Activated CD8-positive, alpha-beta memory T cell treated with anti-CD3 and anti-CD28 coated beads for 48 hours (primary cell): ENCODE data around the gene CLDN20.
"Not testable (repeated sequence)": the region's sequence is repeated elsewhere in the genome, so short reads cannot be mapped to it uniquely, and the experiment has no call there.

Experiments used
- DNase-seq, 3 experiments: peaks; one replicate each; pipeline ENCODE4 v3.0.0-alpha.2; 2020; ENCODE audit warnings: low read depth in 2 of 3, low spot score in 2 of 3

The CLDN20 gene

DNA sequence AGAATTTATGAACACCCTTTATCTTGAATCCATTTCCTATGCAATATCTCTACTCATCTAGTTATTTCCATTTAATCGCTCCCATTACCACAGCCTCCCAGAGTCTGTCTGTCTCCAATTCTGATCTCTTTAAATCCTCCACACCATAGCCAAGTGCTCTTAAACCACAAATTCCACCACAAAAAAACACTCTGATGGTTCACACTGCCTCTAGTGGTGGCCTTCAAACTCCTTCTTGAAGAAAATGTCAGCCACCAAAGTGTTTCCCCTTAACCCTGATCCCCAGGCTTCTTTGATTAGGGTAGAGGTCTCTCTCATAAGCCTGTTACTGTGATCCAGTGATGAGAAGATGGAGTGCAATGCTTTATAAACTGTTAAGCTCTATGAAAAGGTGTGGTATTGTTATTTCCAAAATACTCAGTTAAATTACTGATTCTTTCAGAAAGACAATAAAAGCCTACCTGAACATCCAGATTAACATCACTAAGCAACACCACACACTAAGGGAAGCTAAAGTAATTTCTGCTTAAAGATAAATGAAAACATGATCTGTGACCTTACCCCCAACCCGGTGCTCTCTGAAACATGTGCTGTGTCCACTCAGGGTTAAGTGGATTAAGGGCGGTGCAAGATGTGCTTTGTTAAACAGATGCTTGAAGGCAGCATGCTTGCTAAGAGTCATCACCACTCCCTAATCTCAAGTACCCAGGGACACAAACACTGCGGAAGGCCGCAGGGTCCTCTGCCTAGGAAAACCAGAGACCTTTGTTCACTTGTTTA, 4.5 kb downstream of the CLDN20 start:
- DNase-seq: not testable (repeated sequence)

DNA sequence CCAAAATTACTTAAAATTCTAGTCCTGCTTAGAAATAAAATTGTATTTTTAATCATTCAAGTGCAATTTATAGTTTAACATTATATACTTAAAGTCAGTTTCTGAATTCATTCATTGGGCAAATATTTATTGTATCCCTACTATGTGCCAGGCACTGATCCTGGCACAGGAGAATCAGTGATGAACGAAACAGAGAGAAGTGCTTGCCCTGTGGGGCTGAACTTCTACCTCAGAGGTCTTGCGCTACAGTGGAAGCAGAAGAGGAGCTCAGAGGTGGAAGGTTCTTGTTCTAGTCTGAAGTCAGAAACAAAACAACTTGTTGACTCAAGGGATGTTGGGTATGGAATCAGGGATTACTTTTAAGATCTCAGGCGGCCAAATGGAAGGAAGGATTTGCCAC, 6.0 kb downstream of the CLDN20 start:
- DNase-seq: no peak

DNA sequence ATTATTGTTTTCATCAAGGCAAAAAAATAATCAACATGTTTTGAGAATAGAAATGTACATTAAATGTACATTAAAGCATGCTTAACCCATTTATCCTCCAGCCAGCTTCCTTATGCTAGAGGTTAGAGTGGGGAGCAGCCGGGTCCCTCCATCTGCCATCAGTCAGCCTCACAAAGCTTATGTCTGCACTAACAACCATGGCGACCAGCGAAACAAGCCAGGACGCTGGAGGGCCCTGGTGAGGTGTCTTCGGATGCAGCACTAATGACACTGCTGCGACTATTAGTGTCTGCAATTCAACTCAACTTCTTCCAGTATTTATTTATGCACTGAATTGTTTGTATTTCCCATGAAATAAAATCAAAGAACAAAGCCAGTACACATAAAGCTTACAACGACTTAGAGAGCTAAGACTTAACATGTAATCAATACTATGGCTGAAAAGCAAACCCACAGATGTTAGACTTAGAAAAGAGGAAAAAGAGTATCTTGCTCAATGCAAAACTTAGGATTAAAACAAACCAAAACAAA, 6.8 kb downstream of the CLDN20 start:
- DNase-seq: no peak

DNA sequence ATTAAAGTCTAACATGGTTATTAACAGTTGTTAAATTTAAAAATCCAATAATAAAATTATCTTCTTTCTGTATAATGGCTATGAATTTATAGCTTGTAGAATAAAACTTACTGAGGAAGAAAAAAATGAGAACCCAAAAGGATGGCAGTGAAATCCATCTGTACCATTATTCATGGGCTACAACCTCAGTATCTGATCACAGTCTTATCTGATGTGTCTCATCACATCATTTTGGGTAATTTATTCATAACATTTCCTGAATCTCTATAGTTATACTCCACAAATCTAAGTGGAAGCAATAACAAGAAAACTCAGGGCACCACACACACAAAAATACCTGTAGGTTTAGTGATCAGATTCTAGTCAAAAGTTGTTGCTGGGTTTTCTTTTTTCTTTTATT, 7.3 kb downstream of the CLDN20 start:
- no peak for DNase-seq

DNA sequence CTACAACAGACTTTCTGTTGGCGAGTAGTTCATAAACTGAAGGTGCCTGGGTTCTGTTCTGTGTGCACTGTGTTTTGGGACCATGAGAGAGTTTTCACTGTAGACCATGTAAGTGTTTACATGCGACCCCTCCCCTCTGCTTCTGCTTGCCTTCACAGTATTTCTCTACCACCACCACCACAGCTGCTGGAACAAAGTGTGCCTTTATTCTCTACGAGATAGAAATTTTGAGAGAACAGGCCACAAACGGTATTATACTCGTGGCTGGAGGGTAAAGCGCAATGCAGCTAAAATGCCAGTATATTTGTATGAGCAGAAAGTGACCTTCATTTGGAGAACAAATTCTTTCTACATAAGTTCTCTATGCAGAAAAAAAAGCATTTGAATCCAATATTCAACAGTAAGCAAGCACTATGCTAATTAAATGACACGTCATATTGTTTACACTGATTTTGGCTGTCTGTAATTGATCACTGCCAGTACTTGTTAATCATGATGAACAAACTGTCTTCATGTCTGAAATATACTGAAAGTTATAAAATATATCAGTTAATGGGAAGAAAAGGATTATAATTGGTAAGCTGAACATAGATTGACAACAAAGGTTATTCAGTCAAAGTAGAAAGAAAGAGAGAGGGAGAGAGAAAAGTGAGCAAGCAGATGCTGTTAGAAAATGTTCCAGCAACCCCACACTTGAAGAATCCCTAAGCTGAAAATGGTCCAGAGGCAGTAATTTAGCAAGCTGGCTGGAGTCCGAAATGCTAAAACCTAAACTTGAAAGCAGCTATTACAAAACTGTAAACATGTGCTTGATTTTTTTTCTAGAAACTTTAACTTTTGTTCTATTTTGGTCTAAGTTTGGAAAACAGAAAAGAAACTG, 8.8 kb downstream of the CLDN20 start:
- DNase-seq: no peak

DNA sequence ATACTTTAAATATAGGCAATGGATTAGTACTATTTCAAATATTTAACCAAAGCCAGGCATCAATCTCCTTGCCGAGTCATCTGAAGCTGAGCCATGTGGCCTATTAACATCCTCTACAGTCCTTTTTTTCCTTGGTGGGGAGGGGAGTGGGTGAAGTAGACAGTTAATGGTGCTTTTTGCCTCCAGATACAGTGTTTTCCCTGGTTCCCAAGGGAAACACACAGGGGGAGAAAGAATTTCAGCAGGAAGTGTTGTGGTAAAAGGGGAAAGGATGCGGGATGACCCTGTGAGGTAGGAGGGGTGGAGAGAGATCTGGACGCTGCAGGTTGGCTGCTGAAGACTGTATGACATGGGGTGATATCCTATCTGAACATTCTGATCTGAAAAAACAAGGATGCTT, 9.6 kb downstream of the CLDN20 start:
- DNase-seq: no peak

DNA sequence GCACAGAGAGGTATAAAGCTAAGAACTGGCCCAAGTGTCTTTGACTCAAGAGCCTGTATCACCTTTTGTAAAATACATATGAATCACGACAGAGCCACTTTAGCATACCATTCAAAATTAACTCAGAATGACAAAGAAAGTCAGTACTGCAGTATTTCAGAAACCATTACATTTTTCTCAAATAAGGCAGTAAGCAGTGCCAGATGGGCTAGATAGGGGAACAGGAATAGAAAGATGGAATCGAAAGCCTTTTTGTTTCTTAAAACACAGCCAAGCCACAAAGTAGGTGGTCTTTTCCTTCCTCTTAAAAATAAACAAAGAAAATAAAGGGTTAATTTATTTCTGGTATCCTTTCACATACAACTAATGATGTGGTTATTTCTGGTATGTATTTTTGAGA, 10.3 kb downstream of the CLDN20 start:
- no peak for DNase-seq

DNA sequence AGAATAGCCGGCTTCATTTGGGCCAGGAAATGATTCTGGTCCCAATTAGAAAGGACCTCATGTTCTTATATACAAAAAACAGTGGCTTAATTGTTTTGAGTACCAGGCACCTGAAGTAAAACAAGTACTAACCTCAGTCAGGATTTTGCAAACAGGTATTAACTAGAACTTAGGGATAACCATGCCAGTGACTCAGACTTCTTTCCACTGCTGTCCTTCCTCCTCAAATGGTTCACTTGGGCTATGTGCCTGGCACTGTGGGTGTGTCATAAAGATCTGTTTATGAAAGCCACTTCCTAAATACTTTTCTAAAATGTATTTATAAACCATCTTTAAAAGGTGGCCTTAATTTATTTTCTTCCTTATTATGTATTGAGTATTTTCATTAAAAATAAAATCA, 10.7 kb downstream of the CLDN20 start:
- no peak for DNase-seq

DNA sequence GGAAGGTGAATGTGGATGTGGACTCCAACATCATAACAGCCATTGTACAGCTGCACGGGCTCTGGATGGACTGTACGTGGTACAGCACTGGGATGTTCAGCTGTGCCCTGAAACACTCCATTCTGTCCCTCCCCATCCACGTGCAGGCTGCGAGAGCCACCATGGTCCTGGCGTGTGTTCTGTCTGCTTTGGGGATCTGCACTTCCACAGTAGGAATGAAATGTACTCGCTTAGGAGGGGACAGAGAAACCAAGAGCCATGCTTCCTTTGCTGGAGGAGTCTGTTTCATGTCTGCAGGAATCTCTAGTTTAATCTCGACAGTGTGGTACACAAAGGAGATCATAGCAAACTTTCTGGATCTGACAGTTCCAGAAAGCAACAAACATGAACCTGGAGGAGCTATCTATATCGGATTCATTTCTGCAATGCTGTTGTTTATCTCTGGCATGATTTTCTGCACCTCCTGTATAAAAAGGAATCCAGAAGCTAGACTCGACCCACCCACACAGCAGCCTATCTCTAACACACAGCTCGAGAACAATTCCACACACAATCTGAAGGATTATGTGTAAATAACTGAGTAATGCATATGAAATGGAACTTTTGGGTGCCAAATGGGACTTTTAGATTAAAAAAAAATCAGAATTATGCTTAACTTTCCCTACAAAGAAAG, 12.1 kb downstream of the CLDN20 start:
- DNase-seq: no peak

DNA sequence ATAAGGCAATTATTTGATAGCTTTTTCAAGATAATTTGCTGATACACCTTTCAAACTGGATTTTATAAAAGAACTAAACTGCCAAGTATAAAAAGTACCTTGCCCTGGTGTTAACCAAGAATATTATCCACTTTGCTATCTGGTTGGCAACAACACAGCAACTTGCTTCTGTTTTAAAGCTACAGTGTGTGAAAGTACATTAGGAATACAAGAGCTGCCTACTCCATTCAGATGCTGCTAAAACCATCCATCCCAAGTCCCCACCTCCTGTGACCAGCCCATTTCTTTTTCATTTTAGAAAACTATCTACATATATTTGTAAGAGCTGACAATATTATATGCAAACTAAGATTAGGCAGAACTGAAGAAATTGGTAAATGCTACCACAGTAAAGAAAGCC, 12.8 kb downstream of the CLDN20 start:
- DNase-seq: no peak

DNA sequence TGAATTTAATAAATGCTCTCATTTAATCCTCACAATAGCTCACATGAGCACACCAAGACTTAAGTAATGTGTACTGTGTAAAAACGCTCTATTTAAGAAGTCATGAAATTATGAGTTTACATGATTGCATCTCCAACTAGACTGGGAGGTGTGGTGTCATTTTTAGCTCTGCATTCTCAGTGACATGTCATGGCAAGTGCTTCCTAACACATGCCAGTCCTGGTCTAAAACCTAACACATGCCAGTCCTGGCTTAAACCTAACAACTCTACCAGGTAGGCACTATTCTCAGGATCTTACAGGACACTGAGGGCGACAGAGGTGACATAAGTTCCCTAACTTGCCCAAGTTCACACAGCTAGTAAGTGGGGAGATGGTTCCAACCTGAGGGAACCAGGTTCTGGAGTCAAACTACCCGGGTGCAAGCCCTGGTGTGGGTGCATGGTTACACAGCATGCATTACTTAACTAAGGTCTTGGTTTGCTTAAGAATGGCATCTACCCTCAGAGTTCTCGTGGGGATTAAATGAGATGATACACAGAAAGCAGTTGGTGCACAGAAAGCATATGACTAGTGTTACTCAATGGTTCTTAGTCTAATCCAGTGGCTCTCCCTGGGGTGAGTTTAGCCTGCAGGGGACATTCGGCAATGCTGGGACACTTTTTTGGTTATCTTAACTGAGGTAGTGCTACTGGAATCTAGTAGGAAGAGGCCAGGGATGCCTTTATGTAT, 14.7 kb downstream of the CLDN20 start:
- DNase-seq: no peak

DNA sequence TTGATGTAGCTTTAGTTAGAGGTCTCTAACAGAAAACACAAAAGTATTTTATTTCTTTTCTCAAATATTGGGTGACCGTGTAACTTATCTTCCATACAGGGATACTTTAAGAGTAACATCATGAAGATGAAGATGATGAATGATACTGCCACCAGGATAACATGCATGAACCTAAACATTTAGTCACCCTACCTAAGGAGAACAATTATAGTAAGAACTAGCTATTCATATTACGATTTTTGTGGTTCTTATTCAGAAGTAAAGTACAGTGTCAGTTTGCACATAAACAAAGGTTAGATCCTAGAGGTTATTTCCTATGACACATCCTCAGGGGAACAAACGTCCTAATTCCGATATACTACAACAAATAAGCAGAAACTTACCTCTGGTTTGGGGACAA, 21.0 kb downstream of the CLDN20 start:
- no peak for DNase-seq

DNA sequence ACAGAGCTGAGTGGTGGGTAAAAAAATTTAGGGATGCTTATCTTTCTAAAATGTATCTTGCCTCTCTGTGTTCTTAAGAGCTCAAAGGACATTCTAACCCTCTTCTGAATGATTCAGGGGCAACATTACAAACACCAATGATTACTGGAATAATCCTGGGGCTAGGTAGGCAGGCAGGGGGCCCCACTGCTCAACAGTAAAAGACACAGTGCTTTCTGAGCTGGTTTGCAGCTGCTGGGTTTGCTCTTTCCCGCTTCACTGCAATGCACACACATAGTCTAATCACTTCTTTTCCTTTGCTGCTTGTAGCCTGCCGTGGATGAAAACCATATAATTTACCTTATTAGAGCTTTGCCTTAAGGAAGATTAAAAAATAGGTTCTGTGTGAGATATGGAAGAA, 23.9 kb downstream of the CLDN20 start:
- DNase-seq: no peak

DNA sequence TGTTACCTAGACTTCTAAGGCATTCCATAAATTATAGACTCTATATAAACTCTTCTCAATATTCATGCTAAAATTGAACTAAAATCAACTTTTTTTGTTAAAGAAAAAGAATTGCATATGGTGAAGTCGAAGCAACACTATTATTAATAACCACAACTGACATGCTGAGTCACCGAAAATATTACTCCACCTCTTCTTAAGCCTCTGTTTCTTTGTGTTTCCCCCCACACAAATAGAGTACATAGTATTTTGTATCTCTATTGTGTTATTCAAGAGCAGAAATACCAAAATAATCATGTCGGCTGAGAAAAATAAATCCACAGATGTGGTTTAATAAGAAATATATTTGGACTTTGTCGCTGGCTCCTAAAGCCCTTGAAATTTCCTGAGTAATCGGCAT, 26.7 kb downstream of the CLDN20 start:
- no peak for DNase-seq

DNA sequence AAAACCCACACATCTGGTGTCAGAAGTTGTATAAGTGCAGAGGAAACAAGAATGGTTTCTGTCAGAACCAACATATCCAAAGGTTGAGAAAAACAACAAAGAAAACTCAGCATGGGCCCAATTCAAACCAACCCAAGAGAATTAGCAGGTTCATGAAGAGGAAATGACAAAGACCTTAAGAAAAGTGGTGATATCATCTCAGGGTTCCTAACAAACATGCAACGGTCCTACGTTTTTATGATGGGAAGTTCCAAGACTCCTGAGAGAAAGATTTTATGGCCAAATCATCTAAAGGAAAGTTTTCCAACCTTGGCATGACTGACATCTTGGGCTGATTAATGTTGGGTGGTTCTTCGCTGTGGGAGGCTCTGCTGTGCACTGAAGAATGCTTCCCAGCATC, 27.5 kb downstream of the CLDN20 start:
- no peak for DNase-seq

DNA sequence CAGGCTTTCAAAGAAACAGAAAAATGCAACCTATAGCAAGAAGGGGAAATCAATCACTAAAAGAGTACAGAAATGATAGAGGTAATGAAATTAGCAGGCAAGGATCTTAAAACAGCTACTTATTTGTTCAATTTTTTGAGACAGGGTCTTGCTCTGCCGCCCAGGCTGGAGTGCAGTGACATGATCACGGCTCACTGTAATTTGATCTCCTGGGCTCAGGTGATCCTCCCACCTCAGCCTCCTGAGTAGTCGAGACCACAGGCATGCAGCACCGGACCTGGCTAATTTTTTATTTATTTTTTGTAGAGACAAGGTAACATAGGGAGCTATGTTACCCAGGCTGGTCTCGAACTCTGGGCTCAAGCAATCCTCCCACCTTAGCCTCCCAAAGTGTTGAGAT, 28.9 kb downstream of the CLDN20 start:
- no peak for DNase-seq

DNA sequence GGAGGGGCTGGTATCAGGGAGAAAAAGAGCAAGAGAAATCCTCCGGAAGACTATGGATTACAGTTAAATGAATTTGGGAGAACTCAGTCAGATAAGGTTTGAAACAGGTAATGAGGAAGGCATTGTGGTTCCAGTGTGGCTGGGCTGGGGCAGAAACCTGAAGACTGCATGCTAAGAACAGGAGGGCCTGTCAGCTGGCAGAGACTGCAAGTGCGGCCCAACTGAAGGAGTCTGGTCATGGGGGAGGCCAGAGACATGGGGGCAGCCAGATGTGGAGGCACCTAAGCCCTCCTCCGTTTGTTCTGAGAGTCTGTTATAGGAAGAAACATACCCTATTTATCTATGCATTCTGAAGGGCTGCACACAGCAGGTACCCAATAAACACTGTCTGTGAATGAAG, 33.9 kb downstream of the CLDN20 start:
- no peak for DNase-seq

DNA sequence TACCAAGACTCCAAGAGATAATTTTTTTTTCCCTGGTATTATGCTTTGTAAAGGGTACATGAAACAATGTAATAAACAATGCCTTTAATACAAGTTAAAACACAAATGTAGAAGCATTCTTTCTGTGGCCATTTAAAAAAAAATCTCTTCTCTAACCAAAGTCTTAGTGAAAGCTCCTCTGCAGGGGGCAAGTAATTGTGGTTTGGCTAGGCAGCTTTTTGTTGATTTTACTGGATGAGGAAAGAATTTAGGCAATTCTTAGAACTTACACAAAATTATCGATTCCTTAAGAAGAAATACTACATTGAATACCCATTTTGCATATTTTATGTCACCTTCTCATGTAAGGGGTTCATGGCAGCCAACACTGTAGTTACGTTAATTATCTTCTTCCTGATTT, 38.1 kb downstream of the CLDN20 start:
- no peak for DNase-seq

DNA sequence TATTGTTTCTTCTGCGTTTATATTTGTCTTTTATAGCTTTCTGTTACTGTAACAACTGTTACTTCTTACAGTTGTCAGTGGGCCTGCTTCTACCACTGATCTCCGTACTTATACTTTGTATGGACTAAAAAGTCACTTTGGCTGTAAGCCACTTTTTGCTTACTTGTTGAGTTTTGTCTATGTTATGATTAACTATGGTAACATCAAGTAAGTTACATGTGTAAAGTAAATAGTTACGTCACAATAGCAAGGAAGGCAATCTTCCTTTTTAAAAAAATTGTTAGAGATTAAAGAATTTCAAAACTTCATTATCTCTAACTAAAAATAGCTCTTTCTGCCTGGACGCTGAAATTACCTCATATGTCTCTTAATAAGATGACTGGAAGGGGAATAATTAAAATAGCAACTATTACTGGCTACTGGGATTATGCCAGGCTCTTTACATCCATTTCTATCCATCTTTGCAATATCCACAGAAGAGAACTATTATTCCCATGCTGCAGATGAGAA, 39.6 kb downstream of the CLDN20 start:
- no peak for DNase-seq

DNA sequence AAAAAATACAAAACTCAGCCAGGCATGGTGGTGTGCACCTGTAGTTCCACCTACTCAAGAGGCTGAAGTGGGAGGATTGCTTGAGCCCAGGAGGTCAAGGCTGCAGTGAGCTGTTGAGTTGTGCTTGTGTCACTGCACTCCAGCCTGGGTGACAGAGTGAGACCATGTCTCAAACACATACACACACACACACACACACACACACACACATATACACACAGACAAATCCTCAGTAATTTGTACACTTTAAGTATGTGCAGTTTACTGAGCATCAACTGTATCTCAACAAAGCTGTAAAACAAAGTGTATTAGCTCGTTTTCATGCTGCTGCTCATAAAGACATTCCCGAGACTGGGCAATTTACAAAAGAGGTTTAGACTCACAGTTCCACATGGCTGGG, 43.1 kb downstream of the CLDN20 start:
- no peak for DNase-seq

DNA sequence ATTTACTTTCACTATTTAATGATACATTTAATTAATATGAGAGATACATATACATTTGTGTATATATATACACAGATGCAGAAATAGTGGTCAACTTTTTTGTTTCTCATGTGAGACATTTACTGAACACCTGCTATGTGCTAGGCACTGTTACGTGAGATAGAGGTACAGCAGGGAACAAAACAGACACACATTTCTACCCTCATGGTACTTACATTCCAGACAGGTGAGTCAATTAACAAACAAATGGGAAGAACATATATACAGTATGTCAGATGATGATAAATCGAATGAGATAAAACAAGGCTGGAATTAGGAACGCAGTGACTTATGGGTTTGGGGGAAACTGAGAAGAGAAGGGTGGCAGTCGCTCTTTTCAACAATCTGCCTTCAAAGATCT, 45.3 kb downstream of the CLDN20 start:
- no peak for DNase-seq
